Neural crest cell (in vitro differentiated cells): ENCODE data around the gene CKAP2L. TPM values are rescaled to one million over a fixed set of nuclear protein-coding genes. Genes with fewer than 3 reads are reported as not detected.

Experiments used
- DNase-seq: peaks from one replicate; pipeline ENCODE4 v3.0.0; 2021; ENCODE audit warnings: low read depth, mixed read lengths, low spot score
- H3K27ac Mint-ChIP-seq: one replicate; pipeline ENCODE4 v1.8.0; 2021; ENCODE audit warnings: mild to moderate bottlenecking, mixed read lengths; ENCODE audit not compliant: unreplicated experiment
- H3K27me3 Mint-ChIP-seq: 2 replicates; pipeline ENCODE4 v1.8.0; 2021; ENCODE audit warnings: low read depth, mild to moderate bottlenecking, mixed read lengths
- H3K36me3 Mint-ChIP-seq: 2 replicates; pipeline ENCODE4 v1.8.0; 2021; ENCODE audit warnings: low read depth, mild to moderate bottlenecking, mixed read lengths
- H3K4me1 Mint-ChIP-seq: 2 replicates; pipeline ENCODE4 v1.8.0; 2021; ENCODE audit warnings: mixed read lengths
- H3K4me3 Mint-ChIP-seq: one replicate; pipeline ENCODE4 v1.8.0; 2021; ENCODE audit warnings: mild to moderate bottlenecking, mixed read lengths
- H3K9me3 Mint-ChIP-seq: 2 replicates; pipeline ENCODE4 v1.8.0; 2021; ENCODE audit warnings: mixed read lengths
- total RNA-seq: library from RNA; stranded (reverse); gene quantifications from 2 replicates; pipeline ENCODE4 v1.2.1, GENCODE V29; 2021
- TF ChIP-seq, protein P1 (sequence below): fragments of 200-600 bp; sonication (generic); conservative IDR thresholded peaks from 2 replicates; pipeline ENCODE4 v1.5.0; 2021; ENCODE audit warnings: antibody characterized with exemption, mild to moderate bottlenecking

CKAP2L gene
- total RNA-seq, 1 donor from 2014 or later = 27.4 TPM

DNA sequence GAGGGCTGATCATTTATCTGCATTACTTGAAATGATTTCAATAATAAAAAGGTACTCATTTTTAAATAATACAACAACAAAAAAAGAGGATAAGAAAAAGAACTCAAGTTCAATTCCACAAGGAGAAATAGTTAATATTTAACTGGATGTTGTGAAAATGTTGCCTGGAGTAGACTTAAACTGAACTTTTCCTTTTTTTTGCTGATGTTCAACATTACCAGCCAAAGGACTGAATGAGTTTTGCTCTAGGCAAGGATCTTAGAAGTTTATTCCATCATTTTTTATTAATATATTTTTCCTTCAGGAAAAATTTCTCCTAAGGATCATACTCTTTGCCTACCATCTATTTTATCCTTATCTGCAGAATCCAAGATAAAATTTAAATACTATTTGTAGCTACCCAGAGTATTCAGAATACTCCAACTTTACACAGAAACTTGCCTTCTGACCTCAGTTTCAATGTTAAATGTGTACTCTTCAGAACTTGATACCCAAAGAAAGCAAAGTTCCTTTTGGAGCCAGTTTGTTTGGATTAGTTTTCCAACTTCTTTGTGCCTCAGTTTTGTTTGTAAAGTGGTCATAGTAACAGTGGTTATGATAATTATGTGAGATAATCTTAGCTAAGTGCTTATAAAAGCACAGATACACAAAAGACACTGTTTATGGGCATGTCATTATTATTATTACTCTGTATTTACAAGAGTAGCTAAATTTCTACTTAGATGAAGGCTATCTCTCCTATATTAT, 12.8 kb downstream of the CKAP2L start:
- Mint-ChIP-seq H3K36me3 (peaks cover 22% of the 10 kb centered on the region), H3K9me3 (no peaks in the 10 kb centered on the region), H3K4me1 (peaks cover 16% of the 10 kb centered on the region), H3K27me3 (no peaks in the 10 kb centered on the region), H3K4me3 (no peak overlapping the region), H3K27ac (no peak overlapping the region)
- no peak for DNase-seq
- TF ChIP-seq, protein P1, sequence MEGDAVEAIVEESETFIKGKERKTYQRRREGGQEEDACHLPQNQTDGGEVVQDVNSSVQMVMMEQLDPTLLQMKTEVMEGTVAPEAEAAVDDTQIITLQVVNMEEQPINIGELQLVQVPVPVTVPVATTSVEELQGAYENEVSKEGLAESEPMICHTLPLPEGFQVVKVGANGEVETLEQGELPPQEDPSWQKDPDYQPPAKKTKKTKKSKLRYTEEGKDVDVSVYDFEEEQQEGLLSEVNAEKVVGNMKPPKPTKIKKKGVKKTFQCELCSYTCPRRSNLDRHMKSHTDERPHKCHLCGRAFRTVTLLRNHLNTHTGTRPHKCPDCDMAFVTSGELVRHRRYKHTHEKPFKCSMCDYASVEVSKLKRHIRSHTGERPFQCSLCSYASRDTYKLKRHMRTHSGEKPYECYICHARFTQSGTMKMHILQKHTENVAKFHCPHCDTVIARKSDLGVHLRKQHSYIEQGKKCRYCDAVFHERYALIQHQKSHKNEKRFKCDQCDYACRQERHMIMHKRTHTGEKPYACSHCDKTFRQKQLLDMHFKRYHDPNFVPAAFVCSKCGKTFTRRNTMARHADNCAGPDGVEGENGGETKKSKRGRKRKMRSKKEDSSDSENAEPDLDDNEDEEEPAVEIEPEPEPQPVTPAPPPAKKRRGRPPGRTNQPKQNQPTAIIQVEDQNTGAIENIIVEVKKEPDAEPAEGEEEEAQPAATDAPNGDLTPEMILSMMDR = no peak

DNA sequence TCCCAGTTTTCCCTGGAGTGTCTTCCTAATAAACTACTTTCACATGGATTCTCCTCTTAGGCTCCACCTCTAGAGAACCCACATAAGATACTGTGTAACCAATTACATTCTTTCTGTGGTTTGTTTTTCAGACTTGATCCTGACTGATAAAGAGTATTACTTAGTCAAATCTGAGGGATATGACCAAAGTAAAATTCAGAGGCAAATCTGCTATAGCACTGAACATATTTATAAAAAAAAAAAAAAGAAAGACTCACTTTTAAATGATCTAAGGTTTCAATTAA, 13.9 kb downstream of the CKAP2L start:
- DNase-seq = no peak
- TF ChIP-seq, protein P1 = no peak
- H3K27me3 Mint-ChIP-seq = no peaks in the 10 kb centered on the region
- no peak overlapping the region for H3K27ac Mint-ChIP-seq
- H3K9me3 Mint-ChIP-seq = no peaks in the 10 kb centered on the region
- peaks cover 16% of the 10 kb centered on the region for H3K4me1 Mint-ChIP-seq
- no peak overlapping the region for H3K4me3 Mint-ChIP-seq
- peaks cover 21% of the 10 kb centered on the region for H3K36me3 Mint-ChIP-seq

DNA sequence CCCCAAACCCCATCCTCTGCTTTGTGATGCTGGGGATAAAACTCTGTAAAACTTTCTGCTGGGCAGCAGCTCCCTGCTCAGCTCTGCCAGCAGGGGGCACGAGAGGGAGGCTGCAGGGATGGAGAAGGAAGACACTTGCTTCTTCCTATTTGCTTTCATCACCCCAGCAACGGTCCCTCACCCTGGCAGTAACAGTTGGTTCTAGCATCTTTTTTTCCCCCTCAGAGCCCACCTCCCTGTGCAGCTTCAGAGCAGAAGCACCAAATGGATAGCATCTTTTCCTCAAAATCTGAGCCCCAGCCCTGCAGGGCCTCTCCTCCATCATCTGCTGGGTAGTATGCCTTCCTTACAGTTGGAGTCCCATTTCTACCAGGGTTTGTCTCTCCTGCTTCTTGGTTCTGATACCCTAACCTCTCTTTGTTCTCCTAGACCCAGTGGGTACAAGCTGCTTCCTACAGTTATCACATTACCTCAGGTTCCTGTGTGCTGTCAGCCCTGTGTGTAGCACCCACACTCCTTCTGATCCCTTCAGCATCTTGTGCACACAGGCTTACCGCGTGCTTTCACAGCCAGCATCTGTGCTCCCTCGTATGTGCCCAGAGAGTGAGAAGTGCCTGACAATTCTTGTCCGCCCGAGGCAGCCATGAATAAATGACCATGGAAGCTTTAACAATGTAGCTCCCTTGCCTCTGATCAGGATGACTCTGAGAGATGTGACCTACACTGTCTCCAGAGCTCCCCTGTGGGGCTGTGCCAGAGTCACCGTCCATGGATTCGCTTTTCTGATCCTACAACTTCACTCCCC, 14.5 kb downstream of the CKAP2L start:
- TF ChIP-seq, protein P1 = peak; percentile 98
- no peaks in the 10 kb centered on the region for H3K9me3 Mint-ChIP-seq
- H3K4me1 Mint-ChIP-seq = peaks cover 16% of the 10 kb centered on the region
- DNase-seq = peak; percentile 83
- H3K27me3 Mint-ChIP-seq = no peaks in the 10 kb centered on the region
- no peak overlapping the region for H3K4me3 Mint-ChIP-seq
- H3K36me3 Mint-ChIP-seq = peaks cover 19% of the 10 kb centered on the region
- H3K27ac Mint-ChIP-seq = peak overlapping the region; percentile 88

DNA sequence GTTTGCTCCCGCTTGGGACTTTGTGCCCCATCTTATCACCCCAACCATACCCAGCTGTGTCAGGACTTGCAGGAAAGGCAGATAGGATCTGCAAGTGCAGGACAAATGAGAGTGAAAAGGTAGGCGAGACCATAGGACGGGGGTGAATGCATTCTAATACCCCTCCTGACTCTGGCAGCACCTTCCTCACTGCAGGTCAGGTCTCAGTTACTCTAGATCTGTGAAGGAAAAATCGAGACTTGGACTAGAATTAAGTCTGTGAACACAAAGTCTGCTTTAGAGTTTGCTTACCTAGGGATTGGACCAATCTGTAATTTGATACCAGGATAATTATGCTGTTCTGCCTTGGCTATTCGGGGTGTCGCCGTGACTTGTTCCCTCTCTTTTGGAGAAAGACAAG, 23.9 kb downstream of the CKAP2L start:
- Mint-ChIP-seq H3K4me1 (no peaks in the 10 kb centered on the region), H3K27me3 (no peaks in the 10 kb centered on the region), H3K9me3 (no peaks in the 10 kb centered on the region), H3K4me3 (no peak overlapping the region), H3K27ac (no peak overlapping the region), H3K36me3 (peaks cover 13% of the 10 kb centered on the region)
- TF ChIP-seq, protein P1 = no peak
- DNase-seq = no peak

DNA sequence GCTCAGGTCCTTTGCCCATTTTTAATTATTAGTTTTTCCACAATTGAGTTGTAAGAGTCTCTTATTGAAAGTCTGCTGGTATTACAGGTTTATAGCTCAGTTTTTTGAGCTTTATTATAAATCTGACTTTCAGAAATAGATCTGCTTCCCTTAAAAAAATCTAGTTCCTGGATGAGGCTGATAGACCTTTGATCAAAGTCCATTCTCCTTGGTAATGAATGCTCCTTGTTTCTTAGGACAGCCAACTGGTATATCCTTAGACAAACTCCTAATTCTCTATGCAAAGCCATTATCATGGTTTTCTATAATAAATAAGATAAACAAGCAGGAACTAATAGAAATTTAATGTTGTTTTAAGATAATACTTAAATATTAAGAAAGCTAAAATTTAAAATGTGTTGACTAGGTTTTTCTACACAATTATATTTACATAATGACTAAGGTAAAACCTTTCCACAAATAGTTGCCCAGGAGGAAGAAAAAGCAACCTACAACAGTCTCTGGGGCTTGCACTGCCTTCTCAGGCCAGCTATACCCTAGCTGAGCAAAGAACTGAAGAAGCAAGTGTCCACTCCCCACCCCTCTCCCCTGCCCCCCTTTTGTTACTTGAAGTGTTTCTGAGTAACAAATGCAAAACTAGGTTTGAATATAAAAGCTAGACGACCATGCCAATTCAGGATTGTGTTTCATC, 26.7 kb downstream of the CKAP2L start:
- H3K36me3 Mint-ChIP-seq = peaks cover 9% of the 10 kb centered on the region
- no peaks in the 10 kb centered on the region for H3K9me3 Mint-ChIP-seq
- DNase-seq = no peak
- H3K27ac Mint-ChIP-seq = no peak overlapping the region
- H3K27me3 Mint-ChIP-seq = no peaks in the 10 kb centered on the region
- TF ChIP-seq, protein P1 = no peak
- no peaks in the 10 kb centered on the region for H3K4me1 Mint-ChIP-seq
- H3K4me3 Mint-ChIP-seq = no peak overlapping the region
